Tibial artery (tissue), 4 donors: ENCODE measurements around the gene OR10G7.

ENCODE experiments used
- DNase-seq, 2 donors: peaks; one replicate each; pipeline ENCODE4 v3.0.0-alpha.2; 2019
- H3K27ac ChIP-seq, 2 donors: fragments of 200-600 bp; sonication (generic) in 1 of 2; 1 replicate in 1 of 2; 2 replicates in 1 of 2; pipeline ENCODE4 v1.5.1; 2018 to 2019; ENCODE audit warnings: mild to moderate bottlenecking in 1 of 2
- H3K27me3 ChIP-seq, 2 donors: fragments of 200-600 bp; sonication (generic) in 1 of 2; one replicate each; pipeline versions ENCODE4 v1.5.1 to v1.6.0; 2016 to 2019
- H3K36me3 ChIP-seq, 3 donors: fragments of 200-600 bp; sonication (generic) in 2 of 3; one replicate each; pipeline ENCODE4 v1.5.1; 2016 to 2019; ENCODE audit warnings: mild to moderate bottlenecking in 2 of 3
- H3K4me1 ChIP-seq, 4 donors: fragments of 200-600 bp; sonication (generic) in 2 of 4; 1 replicate in 3 of 4; 2 replicates in 1 of 4; pipeline ENCODE4 v1.5.1; 2016 to 2019
- H3K4me3 ChIP-seq, 2 donors: fragments of 200-600 bp; sonication (generic) in 1 of 2; 1 replicate in 1 of 2; 2 replicates in 1 of 2; pipeline ENCODE4 v1.5.1; 2018 to 2019; ENCODE audit warnings: mild to moderate bottlenecking in 2 of 2
- H3K9me3 ChIP-seq, 3 donors: fragments of 200-600 bp; sonication (generic) in 1 of 3; one replicate each; pipeline ENCODE4 v1.5.1; 2016 to 2019
- CTCF ChIP-seq, 2 experiments: fragments of 200-600 bp in 1 of 2; fragments of 450-650 bp in 1 of 2; IDR thresholded peaks; one replicate each; pipeline ENCODE4 v1.5.1; 2017 to 2019; ENCODE audit warnings: antibody characterized with exemption in 2 of 2, mild to moderate bottlenecking in 1 of 2, moderate library complexity in 1 of 2
- intact Hi-C: fragments of 100-400 bp; cut with DNase I; formaldehyde crosslinking; loops from one replicate; pipeline ENCODE4 v1.15.0; 2023; ENCODE audit warnings: low total_unique reads

Gene OR10G7

GRCh38 chr11:124041254-124041653, at the start of gene OR10G7:
OR10G7 (minus strand) TSS chr11:124041325; CDS start chr11:124039001, 2,324 bp downstream.
- TF ChIP-seq CTCF (IDR thresholded peaks at IDR 0.05), result no peak
- intact Hi-C loops, result no loop called here
- Histone ChIP-seq H3K4me3 (no peak within 1 kb of the TSS), H3K27ac (no peak within 1 kb of the TSS), H3K27me3 (no peaks in the 10 kb centered on the region), H3K4me1 (peaks cover 0 to 11% (median 0%) of the 10 kb centered on the region in 4 donors), H3K9me3 (no peaks in the 10 kb centered on the region), H3K36me3 (no peaks in the 10 kb centered on the region)
- DNase-seq, result no peak

- no peaks in the 10 kb centered on the region for H3K9me3 ChIP-seq
- no peaks in the 10 kb centered on the region for H3K36me3 ChIP-seq
- H3K27ac ChIP-seq, result no peak overlapping the region
- TF ChIP-seq CTCF (IDR thresholded peaks at IDR 0.05), result no peak
- intact Hi-C loops, result no loop called here
- H3K27me3 ChIP-seq, result peaks cover 0 to 4% of the 10 kb centered on the region in 2 donors
- H3K4me1 ChIP-seq, result no peaks in the 10 kb centered on the region
- no peak overlapping the region for H3K4me3 ChIP-seq
- DNase-seq, result no peak
Measured at GRCh38 chr11:124085997-124086846, 45.1 kb upstream of the OR10G7 start.

- Histone ChIP-seq H3K27me3 (peaks cover 0 to 4% of the 10 kb centered on the region in 2 donors), H3K36me3 (no peaks in the 10 kb centered on the region), H3K4me3 (no peak overlapping the region), H3K27ac (no peak overlapping the region), H3K4me1 (no peaks in the 10 kb centered on the region), H3K9me3 (no peaks in the 10 kb centered on the region)
- TF ChIP-seq CTCF (IDR thresholded peaks at IDR 0.05), result no peak
- intact Hi-C loops, result no loop called here
- no peak for DNase-seq
Measured at GRCh38 chr11:124085583-124085982, 44.5 kb upstream of the OR10G7 start.

GRCh38 chr11:124082371-124082770, 41.2 kb upstream of the OR10G7 start:
- no peaks in the 10 kb centered on the region for H3K9me3 ChIP-seq
- no peaks in the 10 kb centered on the region for H3K4me1 ChIP-seq
- intact Hi-C loops, result no loop called here
- H3K4me3 ChIP-seq, result no peak overlapping the region
- H3K36me3 ChIP-seq, result no peaks in the 10 kb centered on the region
- H3K27me3 ChIP-seq, result peaks cover 0 to 4% of the 10 kb centered on the region in 2 donors
- H3K27ac ChIP-seq, result no peak overlapping the region
- no peak for TF ChIP-seq CTCF (IDR thresholded peaks at IDR 0.05)
- DNase-seq, result no peak

- intact Hi-C loops, result no loop called here
- no peak for TF ChIP-seq CTCF (IDR thresholded peaks at IDR 0.05)
Measured at GRCh38 chr11:124081483-124081882, 40.4 kb upstream of the OR10G7 start.

More at GRCh38 chr11:124081483-124081882, 40.4 kb upstream of the OR10G7 start:
- H3K27ac ChIP-seq, result no peak overlapping the region
- H3K4me3 ChIP-seq, result no peak overlapping the region
- peaks cover 0 to 6% of the 10 kb centered on the region in 2 donors for H3K27me3 ChIP-seq
- H3K9me3 ChIP-seq, result no peaks in the 10 kb centered on the region
- DNase-seq, result no peak
- H3K4me1 ChIP-seq, result peaks cover 0 to 3% (median 0%) of the 10 kb centered on the region in 4 donors
- H3K36me3 ChIP-seq, result no peaks in the 10 kb centered on the region
